ENCODE results near the gene LGALS1.

DNA sequence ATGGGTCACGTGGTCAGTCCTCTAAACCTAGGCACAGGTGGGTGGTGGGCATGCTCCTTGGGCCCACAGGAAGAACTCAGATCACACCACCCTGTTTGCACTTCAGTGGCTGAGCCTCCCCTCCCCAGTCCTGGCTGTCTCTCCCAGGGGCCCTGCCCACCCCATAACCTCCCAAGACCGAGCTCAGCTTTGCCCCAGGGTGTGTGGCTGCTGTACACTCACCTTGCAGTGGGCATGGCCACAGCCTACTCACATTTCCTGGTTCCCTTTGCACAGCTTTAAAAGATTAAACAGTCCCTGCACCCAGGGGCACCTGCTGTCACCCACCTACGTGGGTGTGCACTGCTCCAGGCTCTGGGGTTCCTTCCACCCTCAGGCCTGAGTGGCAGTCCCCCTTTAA, 35.2 kb downstream of the LGALS1 start:
- TF ChIP-seq CTCF (IDR thresholded peaks at IDR 0.05; ENCODE audit: low read length): no peak
- no peak for TF ChIP-seq EZH2 (IDR thresholded peaks at IDR 0.05; ENCODE audit: borderline replicate concordance, low read length)

All from OCI-LY1 (cell line).